Kasumi-1 (cell line): ENCODE measurements around the gene CCDC110.

Experiments
- DNase-seq, 2 experiments: peaks; one replicate each; lab custom pipeline; 2025; lab: John Stamatoyannopoulos, UW

The CCDC110 gene

DNA sequence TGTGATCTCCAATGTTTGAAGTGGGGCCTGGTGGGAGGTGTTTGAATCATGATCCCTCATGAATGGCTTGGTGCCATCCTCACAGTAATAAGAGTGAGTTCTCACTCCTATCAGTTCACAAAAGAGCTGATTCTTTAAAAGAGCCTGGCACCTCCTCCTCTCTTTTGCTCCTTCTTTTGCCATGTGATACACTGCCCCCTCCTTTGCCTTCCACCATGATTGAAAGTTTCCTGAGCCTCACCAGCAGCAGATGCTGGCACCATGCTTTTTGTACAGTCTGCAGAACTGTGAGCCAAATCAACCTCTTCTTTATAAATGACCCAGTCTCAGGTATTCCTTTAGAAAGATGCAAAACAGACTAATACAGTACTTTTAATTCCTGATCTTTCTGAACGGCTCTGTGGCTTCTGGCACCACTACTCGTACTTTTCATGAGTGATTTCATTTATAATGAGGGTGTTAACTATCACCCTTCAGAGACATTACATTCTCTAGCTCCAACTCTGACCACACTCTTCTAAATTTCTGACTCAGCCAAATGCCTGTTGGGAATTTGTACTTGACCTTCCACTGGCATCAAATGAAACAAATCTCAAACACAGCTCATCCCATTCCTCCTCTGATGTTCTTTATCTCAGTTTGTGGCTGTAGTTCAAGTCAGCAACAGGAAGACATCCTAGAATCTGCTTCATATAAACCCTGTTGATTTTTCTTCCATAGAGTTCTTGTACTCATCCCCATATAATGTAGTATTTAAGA lies 50.0 kb downstream of the CCDC110 start:
- DNase-seq, result no peak

DNA sequence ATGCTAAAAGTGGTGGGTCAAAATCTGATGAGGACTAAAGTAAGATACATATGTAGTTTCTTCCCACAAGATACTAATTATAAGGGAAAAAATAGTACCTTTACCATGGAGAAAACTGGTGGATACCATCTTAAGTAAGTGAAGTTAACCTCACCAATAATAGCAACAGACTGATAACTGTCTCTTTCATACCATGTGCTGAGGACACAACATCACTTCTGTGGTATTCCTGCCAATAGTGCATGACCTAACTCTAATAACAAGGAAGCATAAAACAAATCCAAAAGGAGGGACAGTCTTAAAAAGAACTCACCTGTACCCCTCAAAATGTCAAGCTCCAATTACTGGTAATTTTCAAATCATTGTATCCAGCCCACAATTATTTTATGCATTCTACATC lies 54.6 kb downstream of the CCDC110 start:
- DNase-seq, result no peak

DNA sequence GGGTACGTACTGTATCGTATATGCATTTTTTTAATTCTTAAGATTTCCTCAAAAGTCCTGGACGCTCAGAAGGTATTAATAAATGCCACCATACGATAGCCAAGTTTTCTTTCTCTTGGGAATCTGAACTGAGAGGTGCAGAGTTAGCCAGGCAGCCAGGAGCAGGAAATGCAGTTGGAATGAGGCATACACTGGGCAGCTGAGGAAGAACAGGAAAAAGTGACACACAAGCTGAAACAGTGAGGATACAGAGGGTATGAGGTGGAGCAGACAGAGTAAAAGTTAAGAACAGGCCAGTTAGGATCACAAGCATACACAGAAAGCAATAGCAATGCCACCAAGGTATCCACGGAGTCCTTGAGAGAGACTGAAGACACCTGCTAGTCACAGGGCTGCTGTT lies 59.1 kb downstream of the CCDC110 start:
- DNase-seq, result no peak

DNA sequence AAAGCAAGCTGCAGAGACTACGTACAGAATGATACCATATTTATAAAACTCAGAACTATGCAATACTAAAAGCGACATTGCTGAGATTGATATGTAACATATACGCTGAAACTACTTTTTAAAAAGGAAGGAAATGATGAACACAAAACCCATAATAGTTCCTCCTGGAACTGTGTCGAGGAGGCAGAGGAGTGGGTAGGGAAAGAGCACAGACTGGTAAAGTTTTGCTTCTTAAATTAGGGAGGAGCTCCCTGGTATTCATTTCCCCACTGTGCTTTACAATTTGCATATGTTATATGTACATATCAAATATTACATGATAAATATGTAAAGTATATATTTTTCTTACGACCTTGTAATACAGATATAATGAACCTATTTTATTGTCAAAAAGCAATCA lies 59.7 kb downstream of the CCDC110 start:
- no peak for DNase-seq

DNA sequence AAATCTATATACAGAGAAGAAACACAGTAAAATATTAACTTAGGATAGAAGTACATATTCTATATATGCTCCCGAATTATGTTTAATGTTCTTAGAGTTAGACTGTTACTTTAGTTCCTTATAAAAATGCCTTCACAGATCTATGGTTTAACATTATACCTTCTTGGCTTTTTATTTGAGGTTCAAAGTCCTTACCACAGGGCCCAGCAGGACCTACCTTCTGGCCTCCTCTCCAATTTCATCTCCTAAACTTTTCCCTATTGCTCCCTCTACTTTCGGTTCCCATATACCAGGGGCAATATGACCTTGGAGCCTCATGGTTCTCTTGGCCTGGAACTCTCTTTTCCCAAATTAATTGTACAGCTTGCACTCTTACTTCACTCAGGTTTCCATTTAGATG lies 63.1 kb downstream of the CCDC110 start:
- no peak for DNase-seq

DNA sequence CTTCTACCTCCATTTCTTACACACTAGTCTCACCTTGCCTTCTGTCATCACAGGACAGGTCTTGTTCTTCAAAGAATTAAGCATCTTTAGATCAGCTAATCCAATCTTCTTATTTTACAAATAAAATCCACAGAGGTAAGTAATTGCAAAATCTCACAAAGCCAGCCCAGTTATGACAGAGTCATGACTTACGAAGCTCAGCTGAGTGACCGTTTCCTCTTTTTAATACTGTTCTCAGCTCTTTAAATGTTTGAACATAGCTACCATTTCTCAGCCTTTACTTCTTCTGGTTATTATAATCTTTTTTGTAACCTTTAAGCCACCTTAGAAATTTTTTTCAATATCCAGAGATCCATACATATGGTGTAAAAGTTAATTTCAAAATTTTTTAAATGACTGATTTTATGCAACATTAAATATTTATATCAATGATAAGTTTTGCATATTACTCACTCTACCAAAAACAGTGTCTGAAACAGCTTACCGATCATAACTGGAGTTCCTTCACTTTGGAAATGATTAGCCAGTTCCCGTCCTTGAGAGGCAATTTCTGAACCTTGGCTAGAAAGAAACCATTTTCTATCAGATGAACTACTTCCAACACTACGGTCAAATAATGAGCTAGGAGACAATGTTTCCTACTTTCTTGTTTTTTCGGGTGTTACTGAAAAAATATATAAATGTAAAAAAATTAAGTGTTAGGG lies 66.1 kb downstream of the CCDC110 start:
- DNase-seq, result no peak

DNA sequence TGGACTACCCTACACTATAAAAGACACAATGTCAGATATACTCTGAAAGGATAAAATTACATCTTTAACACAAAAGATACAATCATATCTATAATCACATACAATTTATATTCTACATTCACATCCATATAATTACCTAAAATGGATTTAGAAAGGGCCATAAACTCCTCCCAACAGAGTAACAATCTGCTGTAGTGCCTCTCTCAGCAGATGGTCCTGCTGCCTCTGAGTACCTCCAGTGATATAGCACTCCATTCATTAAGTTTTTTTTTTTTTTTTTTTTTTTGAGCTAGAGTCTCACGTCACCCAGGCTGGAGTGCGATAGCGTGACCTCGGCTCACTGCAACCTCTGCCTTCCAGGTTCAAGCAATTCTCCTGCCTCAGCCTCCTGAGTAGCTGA lies 67.5 kb downstream of the CCDC110 start:
- no peak for DNase-seq

DNA sequence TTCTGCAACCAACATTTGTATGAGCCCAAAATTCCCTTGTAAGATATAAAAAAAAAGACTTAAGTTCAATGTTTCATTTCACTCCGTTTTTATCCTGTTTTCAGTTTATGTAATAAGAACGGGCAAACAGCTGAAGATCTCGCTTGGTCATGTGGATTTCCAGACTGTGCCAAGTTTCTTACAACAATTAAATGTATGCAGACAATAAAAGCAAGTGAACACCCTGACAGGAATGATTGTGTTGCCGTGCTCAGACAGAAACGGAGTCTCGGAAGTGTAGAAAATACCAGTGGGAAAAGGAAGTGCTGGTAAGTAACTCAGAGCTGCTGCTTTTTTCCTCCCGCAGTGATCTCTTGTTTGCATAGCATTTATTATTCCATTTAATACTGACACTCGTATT lies 72.1 kb downstream of the CCDC110 start:
- no peak for DNase-seq

DNA sequence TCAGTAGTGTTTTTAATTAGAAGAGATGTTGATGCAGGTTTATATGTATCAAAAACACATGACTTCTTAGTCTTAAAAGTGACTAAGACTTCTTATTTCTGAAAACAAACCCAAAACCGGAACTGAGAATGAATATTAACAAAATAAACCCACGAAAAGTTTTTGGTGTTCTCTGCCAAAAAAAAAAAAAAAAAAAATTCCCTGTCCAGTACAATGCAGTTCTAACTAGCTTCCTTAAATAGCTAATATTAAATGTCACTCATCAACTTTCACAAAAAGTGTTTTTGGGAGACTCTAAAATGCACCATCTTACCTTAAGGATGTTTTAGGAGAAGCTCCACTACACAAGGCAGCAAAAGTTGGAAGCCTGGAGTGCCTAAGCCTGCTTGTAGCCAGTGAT lies 72.9 kb downstream of the CCDC110 start:
- no peak for DNase-seq

DNA sequence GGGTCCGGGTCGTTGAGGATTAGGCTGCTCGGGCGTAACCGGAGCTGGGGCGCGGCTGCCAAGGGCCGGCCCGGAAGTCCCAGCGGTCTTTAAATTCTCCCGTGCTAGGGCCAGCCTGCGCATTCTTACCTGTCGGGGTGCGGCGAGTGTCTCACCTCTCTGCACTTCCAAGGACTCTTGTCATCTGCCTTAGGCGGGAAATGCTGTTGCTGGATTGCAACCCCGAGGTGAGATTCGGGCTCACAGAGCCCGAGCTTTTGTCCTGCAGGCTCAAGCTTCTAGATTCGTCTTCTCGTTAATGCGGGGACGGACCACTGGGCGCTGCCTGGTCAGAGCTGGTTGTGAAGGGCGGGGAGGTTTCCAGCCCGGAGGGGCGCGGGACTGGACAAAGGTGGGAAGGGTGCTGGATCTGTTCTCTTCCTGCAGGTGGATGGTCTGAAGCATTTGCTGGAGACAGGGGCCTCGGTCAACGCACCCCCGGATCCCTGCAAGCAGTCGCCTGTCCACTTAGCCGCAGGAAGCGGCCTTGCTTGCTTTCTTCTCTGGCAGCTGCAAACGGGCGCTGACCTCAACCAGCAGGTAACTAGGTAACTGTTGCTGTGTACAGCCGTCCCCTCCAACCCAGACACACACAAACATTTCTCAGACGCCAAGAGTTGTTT lies 74.7 kb downstream of the CCDC110 start, which contains the start of gene ANKRD37:
TSS of gene ANKRD37 (plus strand) at position 118 of the 662 bp plus-strand sequence. CDS start at position 201, 83 bp downstream.
- DNase-seq, result no peak

DNA sequence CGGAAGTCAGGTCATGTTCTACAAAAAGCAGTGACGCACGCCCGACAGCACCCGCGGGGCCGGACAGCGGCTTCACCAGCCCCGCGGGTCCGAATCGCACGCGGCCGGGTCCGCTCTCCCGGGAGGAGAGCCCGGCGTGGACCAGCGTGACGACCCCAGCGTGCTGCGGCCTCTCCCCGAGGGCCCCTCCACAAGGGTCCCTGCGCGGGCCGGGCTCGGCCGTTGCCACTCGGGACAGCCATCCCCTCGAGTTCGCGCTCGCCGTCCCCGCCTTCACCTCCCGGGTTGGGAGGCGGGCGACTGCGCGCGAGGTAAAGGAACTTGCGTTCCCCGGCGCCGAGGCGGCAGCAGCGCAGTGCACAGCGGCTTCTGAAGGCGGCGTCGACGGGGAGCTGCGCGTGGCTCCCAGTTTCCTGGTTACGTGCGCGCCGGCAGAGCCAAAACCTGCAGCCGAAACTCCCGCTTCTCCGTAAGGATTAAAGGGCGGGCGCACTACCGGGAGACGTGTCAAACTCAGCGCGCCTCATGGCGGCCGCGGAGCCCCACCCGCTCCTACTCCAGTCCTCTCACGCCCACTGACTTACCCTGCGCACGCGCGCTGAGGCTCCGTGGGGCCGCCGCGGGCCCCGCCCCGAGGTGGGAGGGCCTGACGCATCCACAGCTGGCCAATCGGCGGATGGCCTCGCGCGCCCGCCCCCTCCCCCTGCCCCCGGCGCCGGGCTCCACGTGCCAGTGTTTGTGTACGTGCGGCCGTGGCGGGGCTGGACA lies 75.4 kb downstream of the CCDC110 start:
- peak; percentile 87 to 92 for DNase-seq

DNA sequence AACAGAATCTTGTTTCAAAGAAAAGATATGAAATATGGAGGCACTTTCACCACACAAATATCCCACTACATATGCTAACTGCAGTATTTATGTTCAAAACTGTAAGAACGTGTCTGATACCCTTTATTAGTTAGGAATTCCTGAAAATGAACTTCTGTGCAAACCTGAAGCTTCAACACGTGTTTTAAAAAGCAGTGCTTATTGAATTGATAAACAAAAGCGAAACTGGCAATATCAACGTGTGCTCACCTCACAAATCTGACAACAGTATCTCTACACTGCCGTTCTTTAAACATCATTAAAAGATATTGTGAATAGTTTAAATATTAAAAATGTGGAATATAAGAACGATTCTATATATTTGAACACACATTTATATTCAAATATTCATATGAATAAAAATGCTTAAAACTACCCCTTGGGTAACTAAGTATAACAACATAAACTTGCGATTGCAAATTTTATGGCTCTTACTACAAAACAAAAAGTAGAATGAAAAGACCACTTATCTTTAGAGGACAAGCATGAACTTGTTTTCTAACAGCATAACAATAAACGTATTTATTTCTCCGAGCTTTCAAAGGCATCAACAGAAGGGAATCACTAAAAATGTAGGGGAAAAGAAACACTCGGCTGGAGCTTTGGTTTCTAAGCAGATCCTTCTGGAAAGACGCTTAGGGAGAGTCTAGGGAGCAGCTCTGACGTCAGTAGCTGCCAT lies 76.1 kb downstream of the CCDC110 start, which contains the start of gene LRP2BP:
TSS of gene LRP2BP (minus strand) at position 687 of the 718 bp plus-strand sequence. CDS start 17,738 bp downstream, outside the sequence.
- peak; percentile 55 to 58 for DNase-seq
